Measurements from ENCODE around the gene TIFAB.

TIFAB gene

DNA sequence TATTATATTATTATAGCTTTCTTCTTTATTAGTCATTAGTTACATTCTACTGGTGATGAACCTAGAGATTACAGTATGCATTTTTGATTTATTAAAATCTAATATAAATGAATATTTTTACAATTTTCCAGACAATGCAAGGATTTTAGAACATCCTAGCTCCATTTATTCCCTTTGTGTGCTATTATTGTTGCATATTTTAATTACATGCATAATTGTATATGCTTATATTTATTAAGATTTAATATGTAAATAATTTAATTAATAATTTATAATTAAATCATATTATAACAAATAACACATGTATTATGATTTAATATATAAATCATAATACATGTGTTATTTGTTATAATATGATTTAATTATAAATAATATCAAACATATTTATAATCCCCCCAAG is 29.7 kb downstream of the TIFAB start:
- no peak for DNase-seq

DNA sequence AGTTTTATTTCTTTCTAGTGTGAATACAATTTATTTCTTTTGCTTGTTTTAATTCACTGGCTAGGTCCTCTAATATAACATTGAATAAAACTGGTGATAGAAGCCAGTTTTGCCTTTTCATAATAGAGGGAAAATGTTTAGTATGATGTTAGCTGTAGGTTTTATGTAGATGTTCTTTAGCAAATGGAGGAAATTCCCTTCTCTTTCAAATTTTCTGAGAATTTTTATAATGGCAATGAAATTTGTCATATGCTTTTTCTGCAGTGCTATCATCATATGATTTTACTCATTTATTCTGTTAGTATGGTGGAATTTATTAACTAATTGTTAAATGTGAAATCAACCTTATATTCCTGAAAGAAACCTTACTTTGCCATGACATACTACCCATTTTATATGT is 35.1 kb downstream of the TIFAB start:
- no peak for DNase-seq

DNA sequence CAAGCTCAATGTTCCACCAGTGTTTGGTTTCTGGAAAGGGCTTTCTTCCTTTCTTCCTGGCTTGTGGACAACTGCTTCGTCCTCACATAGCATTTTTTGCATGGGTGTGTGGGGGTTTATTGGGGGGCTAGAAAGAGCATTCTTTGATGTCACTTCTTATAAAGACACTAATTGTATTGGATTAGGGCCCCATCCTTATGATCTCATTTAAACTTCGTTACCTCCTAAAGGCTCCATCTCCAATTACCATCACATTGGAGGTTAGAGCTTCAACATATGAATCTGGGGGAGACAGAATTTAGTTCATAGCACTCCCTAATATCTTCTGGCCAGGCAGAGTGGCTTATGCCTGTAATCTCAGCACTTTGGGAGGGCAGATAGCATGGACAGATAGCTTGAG is 47.1 kb downstream of the TIFAB start:
- no peak for DNase-seq

DNA sequence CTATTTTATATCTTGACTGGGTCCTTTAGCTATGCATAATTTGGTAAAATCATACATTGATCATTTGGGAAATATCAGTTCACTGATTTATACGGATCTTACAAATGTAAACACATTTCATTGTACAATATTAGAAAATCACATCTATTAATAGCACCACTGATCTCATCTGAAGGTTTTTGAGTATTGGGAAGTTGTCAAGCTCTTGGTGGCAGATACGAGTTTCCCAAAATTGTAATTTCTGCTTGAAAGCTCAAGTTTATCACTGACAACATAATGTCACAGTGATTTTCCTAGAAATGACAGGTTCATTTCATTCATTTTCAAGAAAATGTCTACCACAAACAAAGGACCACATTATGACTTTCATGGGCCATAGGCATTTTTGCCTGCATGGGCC is 50.1 kb downstream of the TIFAB start:
- DNase-seq, result no peak

DNA sequence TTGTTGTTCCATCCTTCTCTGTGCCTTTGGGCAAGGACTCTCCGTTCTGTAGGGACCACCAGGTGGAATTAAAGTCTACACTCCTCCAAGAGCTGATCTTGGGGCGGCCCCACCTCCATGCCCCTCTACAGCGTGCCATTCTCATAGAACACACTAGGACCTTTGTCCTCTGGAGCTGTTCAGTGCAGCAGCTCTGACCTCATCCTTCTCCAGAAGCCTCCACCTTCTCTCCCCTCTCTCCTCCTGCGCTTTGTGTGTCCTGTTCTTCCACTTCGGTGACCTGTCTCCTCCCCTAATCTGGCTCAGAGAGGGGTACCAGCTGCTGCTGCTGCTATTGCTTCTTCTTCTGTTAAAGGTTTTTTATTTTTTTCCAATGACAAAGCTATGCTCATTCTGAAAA is 51.3 kb downstream of the TIFAB start:
- no peak for DNase-seq

DNA sequence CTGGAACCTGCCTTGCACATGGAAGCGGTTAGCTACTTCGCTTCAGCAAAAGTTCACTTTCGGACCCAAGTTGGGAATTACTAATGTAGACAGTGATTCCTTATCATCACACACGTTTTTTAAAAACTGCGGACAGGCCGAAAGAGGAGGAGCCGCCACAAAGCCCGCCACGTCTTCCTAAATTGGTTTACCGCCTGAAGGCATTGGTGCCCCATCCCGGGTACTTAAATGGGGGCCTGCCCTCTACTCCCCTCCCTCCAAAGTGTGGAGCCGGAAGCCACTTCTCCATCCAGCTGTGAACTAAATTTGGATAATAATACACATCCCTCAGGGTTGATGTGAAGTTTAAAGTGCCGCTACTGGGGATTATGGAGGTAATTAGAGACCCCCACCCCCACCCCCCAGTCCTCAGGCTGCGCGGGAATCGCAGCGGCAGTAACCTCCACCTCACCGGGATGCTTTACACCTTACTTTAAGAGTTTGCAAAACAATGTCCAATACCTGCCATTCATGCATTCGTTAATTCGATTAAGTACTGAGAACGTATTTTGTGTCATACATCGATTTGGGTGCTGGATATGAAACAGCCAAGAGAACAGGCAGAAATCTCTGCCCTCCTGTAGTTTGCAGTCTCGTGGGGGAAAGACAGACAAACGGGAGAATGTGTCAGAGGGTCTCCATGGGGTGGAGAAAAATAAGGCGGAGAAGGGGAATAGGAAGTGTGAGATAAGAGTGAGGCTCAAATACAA is 52.2 kb downstream of the TIFAB start:
- DNase-seq, result no peak

DNA sequence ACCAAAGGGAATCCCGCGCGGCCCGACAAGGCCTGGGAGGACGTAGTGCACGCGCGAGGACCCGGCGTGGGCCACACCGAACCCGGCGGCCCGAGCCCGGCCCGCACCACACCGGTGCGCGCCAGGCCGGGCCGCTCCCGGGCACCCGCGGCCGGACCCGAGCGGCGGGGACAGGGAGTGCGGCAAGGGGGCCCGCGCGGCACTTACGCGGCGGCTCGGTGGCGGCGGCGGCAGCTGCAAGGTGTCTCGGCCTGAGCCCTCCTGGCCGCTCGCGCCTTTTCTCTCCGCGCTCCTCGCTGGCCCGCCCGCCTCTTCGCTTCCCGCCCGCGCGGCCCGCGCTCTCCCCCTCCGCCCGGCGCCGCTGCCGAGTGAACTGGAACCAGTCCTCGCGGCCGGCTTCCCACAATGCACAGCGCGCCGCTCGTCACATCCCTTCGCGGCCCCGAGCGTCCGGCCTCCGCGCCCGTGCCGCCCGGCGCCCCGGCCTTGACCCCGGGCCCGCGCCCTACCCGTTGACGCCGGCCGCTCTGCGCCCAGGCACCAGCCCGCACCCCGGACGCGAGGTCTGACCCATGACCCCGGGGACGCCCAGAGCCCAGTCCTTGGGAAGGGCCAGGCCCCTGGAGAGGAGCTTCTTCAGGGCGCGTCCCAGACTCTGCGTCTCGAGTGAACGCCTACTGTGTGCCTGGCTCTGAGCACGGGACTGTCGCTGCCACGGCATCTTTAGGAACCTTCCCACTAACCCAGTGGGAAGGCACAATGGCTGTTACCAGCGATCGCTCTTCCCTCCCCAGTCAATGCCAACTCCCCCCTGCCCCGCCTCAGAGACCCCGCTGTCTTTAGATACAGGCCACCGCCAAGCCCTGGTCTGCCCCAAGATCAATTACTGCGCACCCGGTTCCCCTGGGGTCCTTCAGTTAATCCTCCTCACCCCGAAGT is 53.0 kb downstream of the TIFAB start, which contains the start of gene MACROH2A1:
TSS of gene MACROH2A1 (minus strand) at position 377 of the 939 bp plus-strand sequence. CDS start 10,138 bp downstream, outside the sequence.
- DNase-seq, result peak; percentile 84

DNA sequence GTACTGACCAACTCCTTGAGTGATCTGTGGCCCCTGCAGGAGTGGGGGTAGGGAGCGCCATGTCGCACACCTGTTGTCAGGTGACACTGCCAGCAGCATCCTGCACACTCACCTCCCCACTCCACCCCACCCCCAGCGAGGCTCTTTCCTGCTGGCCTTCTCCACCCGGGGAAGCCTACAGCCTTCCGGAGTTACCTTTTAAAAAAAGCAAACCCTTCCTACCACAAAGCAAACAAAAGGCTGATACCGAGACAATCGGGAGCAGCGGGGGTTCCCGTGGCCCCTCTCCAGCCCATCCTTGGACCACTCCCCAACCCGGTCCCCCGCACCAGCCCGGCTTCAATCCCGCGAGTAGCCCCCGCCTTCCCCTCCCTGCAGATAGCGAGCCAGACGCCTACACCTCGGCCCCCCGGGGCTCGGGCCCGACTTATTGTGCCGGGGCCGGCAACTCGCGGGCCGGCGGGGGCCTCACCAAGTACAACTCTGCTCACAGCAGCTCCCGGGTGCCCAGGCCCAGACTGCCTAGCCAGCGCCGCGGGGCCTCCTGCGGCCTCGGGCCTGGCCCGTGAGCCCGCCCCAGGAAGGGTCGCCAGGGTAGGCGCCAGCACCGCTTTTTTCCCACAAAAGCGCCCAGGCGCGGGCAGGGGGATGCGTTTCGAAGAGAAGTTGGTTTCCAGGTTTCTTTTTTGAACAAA is 53.8 kb downstream of the TIFAB start:
- DNase-seq, result peak; percentile 51
